ENCODE data around the gene BEND2.
"Not testable (repeated sequence)": the region's sequence is repeated elsewhere in the genome, so short reads cannot be mapped to it uniquely, and the experiment has no call there.

BEND2 gene

GRCh38 chrX:18220786-18221185 lies at the start of gene BEND2:
BEND2 (minus strand) TSS chrX:18220886; CDS start chrX:18220750, 136 bp downstream.
- no peak for DNase-seq

DNA sequence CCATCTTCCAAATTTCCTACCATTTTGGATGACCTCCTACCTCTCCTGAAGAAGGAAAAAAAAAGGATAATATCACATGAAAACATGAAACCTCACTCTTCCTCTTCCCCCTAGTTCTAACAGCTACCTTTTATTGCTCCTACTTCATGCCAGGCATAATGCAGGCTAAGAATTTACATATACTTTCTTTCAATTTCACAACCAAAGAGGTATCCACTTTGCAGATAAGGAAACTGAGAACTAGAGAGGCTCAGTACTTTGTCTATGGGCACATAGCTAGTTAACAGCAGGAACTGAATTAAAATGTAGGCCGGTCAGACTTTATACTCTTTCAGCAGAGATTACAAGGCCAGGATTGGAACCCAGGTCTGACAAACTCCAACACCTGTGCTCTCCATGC lies 34.4 kb upstream of the BEND2 start:
- no peak for DNase-seq

- DNase-seq, result peak; percentile 1
Measured at GRCh38 chrX:18252644-18253359, 32.1 kb upstream of the BEND2 start.

- not testable (repeated sequence) for DNase-seq
Measured at GRCh38 chrX:18229646-18230045, 9.0 kb upstream of the BEND2 start.

DNA sequence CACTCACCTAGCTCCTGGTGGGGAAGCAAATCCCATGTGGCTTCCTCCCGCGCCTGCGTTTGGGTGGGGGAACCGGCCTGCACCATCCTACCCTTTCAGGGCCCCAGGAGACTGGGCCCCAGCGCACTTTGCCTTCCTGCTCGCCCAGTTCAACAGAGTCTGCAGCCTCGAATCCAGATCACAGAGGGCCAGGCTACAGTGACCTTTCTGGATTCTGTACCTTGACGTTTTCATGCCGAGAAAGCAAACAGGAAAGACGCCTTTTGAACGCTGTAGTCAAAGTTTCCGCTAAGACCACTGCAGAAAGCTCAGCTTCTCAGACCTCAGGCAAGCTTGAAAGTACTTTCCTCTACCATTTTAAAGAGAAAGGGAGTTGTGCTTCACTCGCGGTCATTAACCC lies 7.4 kb upstream of the BEND2 start:
- no peak for DNase-seq

GRCh38 chrX:18227458-18227857 lies 6.8 kb upstream of the BEND2 start:
- DNase-seq, result no peak

DNA sequence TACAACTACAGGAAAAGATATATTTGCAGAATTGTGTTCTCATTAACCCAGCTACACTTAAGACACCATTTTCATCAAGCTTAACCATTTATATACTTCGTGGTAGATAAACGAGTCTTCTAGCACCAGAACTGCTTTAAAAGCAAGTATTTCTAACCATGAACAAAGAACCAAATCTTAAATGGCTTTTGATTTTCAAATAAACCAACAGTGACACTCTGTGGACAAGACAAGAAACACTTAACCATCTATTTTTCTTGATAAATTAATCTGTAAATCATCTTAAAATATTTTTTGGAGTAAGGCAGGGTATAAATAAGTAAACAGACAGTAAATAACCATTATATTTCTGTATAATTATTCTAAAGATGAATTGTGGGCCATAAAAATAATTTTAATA lies 10.2 kb downstream of the BEND2 start:
- DNase-seq, result peak; percentile 56

- no peak for DNase-seq
Measured at GRCh38 chrX:18206657-18207056, 14.0 kb downstream of the BEND2 start.

DNA sequence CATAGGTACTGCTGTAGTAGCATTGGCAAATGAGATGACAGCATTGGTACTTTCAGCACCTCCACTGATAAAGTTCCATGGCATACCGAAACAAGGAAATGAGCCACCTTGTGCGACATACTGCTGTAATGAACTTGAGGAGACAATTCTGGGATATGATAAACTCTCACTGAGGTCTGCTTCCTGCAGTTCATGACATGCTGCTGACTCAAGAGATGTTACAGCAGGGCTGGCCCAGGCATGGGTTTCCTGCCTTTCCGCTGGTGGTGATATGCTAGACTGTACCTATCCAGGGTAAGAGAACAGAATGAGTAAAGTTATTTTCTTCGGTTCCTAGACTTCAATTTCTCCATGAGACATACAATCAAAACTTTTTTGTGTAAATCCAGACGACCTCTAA lies 17.1 kb downstream of the BEND2 start:
- DNase-seq, result no peak

DNA sequence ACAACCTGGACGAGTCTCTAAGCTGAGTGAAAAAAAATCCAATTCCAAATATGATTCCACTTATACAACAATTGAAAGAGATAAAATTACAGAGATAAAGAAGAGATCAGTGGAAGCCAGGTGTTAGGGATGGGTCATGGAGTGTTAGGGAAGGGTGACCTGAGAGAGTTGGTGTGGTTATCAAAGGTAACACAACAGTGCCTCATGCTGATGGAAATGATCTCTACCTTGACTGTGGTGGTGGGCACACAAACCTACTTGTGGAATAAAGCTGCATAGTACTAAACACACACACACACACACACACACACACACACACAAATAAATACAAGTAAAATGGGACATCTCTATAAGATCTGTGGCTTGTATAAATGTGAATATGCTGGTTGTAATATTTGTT lies 26.0 kb downstream of the BEND2 start:
- DNase-seq, result no peak

GRCh38 chrX:18179446-18179845 lies 41.2 kb downstream of the BEND2 start:
- DNase-seq, result no peak

DNA sequence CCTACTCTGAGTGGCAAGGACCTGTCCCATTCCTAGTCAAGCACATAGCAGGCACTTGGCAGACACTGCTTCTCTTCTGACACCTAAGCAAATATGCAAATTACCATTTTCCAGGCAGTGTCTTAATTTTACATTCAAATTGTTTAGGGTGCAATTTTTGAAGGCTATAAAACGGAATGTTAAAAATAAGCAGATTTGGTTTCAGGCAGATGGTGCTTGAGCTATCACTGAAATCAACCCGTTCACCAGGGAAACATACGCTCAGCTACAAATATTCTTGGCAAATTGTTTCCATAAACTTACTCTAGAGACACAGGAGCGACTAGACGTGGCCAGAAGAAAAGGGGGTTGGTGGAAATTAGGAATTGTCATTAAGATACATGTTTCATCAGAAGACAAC lies 45.7 kb downstream of the BEND2 start:
- no peak for DNase-seq

DNA sequence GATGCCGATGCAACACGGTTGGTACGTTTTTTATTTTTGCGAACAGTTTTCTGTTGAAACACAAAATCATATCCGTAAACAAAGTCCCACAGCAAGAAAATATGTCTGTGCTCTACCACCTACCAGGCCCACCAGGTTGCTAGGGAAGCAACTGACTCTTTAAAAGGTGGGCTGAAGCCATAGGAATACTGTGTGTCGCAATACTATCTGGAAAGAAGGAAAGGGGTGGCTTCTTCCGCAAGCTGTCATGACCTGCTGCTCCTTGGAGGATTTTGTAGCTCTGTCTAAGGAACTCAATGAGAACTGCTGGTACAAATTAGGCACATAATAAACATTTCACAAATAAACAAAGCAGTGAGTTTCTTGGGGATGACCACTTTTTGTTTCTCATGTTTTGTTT lies 46.5 kb downstream of the BEND2 start:
- no peak for DNase-seq

DNA sequence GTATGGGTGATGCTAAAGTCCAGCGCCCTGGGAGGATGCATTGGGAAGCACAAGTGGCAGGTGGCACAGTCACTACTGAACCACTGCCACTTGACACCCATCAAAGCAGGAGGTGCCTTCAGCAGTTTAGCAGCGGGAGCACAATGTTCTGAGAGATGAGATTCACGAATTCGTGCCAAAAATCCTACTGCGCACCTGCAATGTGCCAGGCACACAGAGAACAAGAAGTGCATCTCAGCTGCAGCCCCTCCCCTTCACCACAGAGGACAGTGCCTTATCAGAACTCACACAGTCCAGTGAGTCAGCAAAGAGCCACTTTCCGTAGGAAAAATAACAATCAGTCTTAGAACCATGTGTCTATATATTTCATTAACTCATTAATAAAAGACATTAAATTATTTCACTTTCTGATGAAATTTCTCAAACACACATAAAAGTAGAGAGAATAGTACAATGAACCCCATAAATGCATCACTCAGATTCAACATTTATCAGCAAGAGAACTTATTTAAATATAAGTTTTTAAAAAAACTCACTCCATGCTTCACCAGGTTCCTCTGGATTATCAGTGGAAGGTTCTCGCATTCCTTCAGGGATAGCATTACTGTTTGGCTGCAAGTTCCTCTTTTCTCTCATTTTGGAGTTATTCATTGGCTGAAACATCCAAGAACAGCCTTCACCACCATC lies 47.0 kb downstream of the BEND2 start:
- DNase-seq, result no peak

- DNase-seq, result no peak
Measured at GRCh38 chrX:18172970-18173369, 47.7 kb downstream of the BEND2 start.

GRCh38 chrX:18170910-18171309 lies 49.8 kb downstream of the BEND2 start:
- DNase-seq, result no peak

- DNase-seq, result no peak
Measured at GRCh38 chrX:18166068-18166467, 54.6 kb downstream of the BEND2 start.

GRCh38 chrX:18160369-18160768 lies 60.3 kb downstream of the BEND2 start:
- DNase-seq, result peak; percentile 44

- no peak for DNase-seq
Measured at GRCh38 chrX:18158963-18159362, 61.7 kb downstream of the BEND2 start.

DNA sequence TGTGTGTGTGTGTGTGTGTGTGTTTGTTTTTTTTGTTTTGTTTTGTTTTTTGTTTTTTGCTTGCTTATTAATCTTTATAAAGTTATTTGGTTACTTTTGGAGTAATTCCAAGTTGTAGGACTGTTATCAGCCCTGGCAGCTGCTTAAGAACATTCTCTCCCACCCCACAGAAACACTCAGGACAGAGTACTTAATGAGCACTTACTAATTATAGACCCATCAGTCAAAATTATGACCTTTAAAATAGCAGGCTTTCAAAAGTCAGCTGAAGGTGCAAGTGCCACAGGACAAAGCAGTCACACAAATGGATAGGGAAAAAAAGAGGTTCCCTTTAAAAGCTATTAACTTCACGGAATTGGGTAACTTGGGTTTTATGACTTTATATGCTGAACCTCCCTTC lies 69.0 kb downstream of the BEND2 start:
- no peak for DNase-seq

- no peak for DNase-seq
Measured at GRCh38 chrX:18151157-18151556, 69.5 kb downstream of the BEND2 start.

- no peak for DNase-seq
Measured at GRCh38 chrX:18149454-18149853, 71.2 kb downstream of the BEND2 start.

DNA sequence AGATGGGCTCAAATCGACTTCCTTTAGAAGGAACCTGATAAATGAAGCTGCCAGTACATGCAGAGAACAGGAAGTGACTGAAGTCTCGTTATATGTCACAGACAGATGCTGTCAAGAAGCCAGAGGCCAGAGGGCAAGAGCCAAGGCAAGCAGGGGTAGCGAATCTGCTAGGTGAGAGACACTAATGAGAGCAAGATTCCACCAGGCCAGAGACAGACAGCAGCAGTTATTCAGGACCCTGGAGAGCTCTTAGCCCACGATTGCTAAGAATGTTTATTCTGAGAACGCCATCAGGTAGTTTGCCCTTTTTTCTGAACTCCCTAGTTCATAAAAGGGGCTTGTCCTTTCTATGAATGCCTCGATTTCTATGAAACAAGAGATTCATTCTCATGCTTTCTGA lies 73.7 kb downstream of the BEND2 start:
- DNase-seq, result peak; percentile 57

DNA sequence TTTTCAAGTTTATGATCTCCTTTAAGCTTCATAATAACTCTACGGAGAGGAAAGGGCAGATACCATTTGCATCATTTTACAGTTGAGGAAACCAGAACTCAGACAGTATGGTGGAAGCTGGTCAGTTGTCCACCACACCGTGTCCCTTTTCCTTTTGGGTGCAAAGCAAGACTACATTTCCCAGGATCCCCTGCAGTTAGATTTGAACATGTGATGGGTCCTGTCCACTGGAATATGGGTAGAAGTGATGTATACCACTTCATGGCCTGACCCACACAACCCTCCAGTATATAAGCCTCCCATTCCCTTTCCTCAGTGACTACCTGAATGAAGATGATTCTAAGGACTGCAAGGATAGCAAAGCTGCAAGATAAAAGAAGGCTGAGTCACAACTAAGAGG lies 74.7 kb downstream of the BEND2 start:
- DNase-seq, result no peak

- no peak for DNase-seq
Measured at GRCh38 chrX:18136816-18137215, 83.9 kb downstream of the BEND2 start.
